ENCODE results near the gene BATF2. TPM values are rescaled to one million over a fixed set of nuclear protein-coding genes. Genes with fewer than 3 reads are reported as not detected.

BATF2 gene
- polyA plus RNA-seq (2012; rRNA removed), result 0.20 and 0.28 TPM in 2 replicates
- 0.08 and 0.16 TPM in 2 replicates for polyA plus RNA-seq (2012; cell fraction: cytosol; rRNA removed)
- polyA plus RNA-seq (2012; cell fraction: nucleus; rRNA removed), result 0.13 and 0.15 TPM in 2 replicates

DNA sequence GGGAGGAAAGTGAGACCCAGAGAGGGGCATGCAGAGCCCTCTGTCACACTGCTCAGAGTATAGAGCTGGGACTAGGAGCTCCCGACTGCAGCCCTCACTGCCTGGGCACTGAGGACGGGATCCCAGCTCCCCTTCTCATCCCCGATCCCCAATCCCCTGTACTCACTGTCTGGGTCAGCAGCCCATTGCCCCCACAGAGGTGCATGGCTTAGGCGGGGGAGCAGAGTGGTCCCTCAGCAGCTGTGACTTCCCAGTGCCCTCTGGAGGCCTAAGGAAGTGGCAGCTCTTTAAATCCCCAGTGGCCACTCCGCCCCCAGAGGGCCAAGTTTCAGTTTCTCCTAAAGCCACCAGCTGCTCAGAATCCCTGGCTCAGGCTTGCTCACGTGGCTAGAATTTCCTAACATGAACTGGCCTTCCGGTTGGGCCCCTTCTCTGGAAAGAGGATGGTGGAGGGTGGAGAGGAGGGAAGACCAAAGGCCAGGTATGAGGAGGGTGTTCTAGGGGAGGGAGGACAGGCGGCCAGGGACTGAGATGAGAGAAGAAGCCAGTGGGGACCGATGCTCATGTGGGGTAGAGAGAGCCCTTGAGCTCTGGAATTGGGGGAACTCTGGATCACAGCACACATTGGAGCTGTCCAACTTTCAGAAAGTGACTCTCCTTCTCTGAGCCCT lies at the start of gene BATF2:
Gene BATF2 (minus strand): TSS at position 262 of the 671 bp plus-strand sequence. CDS start 57 bp downstream, at position 205.
- Histone ChIP-seq H3K27me3 (ENCODE audit: insufficient read depth) (no peaks in the 10 kb centered on the region), H3F3A (replicated peaks; ENCODE audit: insufficient read depth) (no peaks in the 10 kb centered on the region), H3K9ac (no peak within 1 kb of the TSS), H3K4me2 (no peak within 1 kb of the TSS), H3K79me2 (ENCODE audit: insufficient read depth) (no peaks in the 10 kb centered on the region), H3K9me2 (no peaks in the 10 kb centered on the region), H3K4me3 (ENCODE audit: low read depth in 2 of 2, low read length in 1 of 2) (no peak within 1 kb of the TSS), H3K27ac (ENCODE audit: low read depth in 2 of 2, low read length in 1 of 2) (no peak within 1 kb of the TSS), H3K9me3 (no peaks in the 10 kb centered on the region), H4K20me1 (ENCODE audit: insufficient read depth) (no peaks in the 10 kb centered on the region), H3K36me3 (replicated peaks in 1 of 2; ENCODE audit: control insufficient read depth in 1 of 2, insufficient read depth in 2 of 2, low read length in 1 of 2) (no peaks in the 10 kb centered on the region), H2AFZ (ENCODE audit: low read depth) (no peak within 1 kb of the TSS), H3K4me1 (ENCODE audit: control insufficient read depth in 1 of 2, insufficient read depth in 2 of 2, low read depth in 1 of 2, low read length in 1 of 2) (no peaks in the 10 kb centered on the region; a peak in 1 of 4 replicates)
- TF ChIP-seq MXI1 (IDR thresholded peaks at IDR 0.05; ENCODE audit: low read depth, low read length) (no peak), TAF1 (IDR thresholded peaks at IDR 0.05; ENCODE audit: borderline replicate concordance, low read depth, low read length) (no peak), SMC3 (IDR thresholded peaks at IDR 0.05; ENCODE audit: low read depth, low read length) (peak; percentile 32), USF1 (IDR thresholded peaks at IDR 0.05; ENCODE audit: borderline replicate concordance, low read depth) (peak; percentile 64), NRF1 (IDR thresholded peaks at IDR 0.05; ENCODE audit: low read depth, low read length) (no peak), RFX5 (IDR thresholded peaks at IDR 0.05; ENCODE audit: low read length) (no peak), ELF1 (IDR thresholded peaks at IDR 0.05) (no peak), RAD21 (IDR thresholded peaks at IDR 0.05; ENCODE audit: low read length) (peak; percentile 56), GATA2 (CRISPR knock-in tag; IDR thresholded peaks at IDR 0.05) (no peak), RCOR1 (IDR thresholded peaks at IDR 0.05; ENCODE audit: low read length) (no peak), IRF3 (IDR thresholded peaks at IDR 0.05; ENCODE audit: low read depth, low read length) (no peak)
- TF ChIP-seq, protein P1, sequence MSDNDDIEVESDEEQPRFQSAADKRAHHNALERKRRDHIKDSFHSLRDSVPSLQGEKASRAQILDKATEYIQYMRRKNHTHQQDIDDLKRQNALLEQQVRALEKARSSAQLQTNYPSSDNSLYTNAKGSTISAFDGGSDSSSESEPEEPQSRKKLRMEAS (IDR thresholded peaks at IDR 0.05; ENCODE audit: low read depth), result peak; percentile 35; the same call in 1 of the 2 replicates
- TF ChIP-seq, protein P2, sequence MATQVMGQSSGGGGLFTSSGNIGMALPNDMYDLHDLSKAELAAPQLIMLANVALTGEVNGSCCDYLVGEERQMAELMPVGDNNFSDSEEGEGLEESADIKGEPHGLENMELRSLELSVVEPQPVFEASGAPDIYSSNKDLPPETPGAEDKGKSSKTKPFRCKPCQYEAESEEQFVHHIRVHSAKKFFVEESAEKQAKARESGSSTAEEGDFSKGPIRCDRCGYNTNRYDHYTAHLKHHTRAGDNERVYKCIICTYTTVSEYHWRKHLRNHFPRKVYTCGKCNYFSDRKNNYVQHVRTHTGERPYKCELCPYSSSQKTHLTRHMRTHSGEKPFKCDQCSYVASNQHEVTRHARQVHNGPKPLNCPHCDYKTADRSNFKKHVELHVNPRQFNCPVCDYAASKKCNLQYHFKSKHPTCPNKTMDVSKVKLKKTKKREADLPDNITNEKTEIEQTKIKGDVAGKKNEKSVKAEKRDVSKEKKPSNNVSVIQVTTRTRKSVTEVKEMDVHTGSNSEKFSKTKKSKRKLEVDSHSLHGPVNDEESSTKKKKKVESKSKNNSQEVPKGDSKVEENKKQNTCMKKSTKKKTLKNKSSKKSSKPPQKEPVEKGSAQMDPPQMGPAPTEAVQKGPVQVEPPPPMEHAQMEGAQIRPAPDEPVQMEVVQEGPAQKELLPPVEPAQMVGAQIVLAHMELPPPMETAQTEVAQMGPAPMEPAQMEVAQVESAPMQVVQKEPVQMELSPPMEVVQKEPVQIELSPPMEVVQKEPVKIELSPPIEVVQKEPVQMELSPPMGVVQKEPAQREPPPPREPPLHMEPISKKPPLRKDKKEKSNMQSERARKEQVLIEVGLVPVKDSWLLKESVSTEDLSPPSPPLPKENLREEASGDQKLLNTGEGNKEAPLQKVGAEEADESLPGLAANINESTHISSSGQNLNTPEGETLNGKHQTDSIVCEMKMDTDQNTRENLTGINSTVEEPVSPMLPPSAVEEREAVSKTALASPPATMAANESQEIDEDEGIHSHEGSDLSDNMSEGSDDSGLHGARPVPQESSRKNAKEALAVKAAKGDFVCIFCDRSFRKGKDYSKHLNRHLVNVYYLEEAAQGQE (IDR thresholded peaks at IDR 0.05; ENCODE audit: low read depth, low read length), result peak; percentile 59; the same call in 1 of the 2 replicates
- TF ChIP-seq, protein P3, sequence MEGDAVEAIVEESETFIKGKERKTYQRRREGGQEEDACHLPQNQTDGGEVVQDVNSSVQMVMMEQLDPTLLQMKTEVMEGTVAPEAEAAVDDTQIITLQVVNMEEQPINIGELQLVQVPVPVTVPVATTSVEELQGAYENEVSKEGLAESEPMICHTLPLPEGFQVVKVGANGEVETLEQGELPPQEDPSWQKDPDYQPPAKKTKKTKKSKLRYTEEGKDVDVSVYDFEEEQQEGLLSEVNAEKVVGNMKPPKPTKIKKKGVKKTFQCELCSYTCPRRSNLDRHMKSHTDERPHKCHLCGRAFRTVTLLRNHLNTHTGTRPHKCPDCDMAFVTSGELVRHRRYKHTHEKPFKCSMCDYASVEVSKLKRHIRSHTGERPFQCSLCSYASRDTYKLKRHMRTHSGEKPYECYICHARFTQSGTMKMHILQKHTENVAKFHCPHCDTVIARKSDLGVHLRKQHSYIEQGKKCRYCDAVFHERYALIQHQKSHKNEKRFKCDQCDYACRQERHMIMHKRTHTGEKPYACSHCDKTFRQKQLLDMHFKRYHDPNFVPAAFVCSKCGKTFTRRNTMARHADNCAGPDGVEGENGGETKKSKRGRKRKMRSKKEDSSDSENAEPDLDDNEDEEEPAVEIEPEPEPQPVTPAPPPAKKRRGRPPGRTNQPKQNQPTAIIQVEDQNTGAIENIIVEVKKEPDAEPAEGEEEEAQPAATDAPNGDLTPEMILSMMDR (IDR thresholded peaks at IDR 0.05), result peak; percentile 44
- TF ChIP-seq, protein P4, sequence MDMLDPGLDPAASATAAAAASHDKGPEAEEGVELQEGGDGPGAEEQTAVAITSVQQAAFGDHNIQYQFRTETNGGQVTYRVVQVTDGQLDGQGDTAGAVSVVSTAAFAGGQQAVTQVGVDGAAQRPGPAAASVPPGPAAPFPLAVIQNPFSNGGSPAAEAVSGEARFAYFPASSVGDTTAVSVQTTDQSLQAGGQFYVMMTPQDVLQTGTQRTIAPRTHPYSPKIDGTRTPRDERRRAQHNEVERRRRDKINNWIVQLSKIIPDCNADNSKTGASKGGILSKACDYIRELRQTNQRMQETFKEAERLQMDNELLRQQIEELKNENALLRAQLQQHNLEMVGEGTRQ (IDR thresholded peaks at IDR 0.05; ENCODE audit: borderline replicate concordance, low read depth, low read length), result no peak
- 58% methylated on average over 6 of the region's 9 CpGs for WGBS (ENCODE audit: low lambda C conversion rate)
- POLR2A ChIA-PET, result interaction anchor here (0.9 kb wide), 1 partner anchor 72 kb away, joined by 3 read pairs; the partner anchor contains the start of gene PPP2R5B
- DNase-seq, result peak; percentile 64
- CTCF ChIA-PET, result interaction anchor here (0.7 to 2.0 kb wide), 9 partner anchors 11 to 150 kb away, joined by 3 to 7 read pairs (median 3); partner anchors contain the start of genes ARL2 and SNX15

Measured in SK-N-SH (cell line).